ENCODE measurements around the gene TRIM45.

The TRIM45 gene

DNA sequence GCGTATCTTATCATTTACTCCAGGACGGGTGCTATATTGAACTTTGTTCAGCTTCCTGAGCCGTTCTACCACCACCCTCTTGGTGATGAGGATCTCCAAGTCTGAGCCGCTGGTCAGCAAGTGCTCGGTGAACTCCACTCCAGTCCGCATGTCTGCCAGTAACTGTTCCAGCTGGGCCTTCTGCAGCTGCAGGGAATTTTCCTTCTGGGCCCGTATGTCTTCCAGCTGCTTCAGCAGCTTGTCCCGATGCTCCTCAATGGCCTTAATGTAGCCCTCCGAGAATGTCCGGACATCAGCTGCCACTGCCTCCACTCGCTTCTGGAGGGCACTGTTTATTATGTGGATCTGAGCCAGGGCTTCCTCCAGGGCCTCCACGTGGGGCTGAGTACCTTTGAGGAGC is 3.4 kb downstream of the TRIM45 start:
- TF ChIP-seq, protein P1, sequence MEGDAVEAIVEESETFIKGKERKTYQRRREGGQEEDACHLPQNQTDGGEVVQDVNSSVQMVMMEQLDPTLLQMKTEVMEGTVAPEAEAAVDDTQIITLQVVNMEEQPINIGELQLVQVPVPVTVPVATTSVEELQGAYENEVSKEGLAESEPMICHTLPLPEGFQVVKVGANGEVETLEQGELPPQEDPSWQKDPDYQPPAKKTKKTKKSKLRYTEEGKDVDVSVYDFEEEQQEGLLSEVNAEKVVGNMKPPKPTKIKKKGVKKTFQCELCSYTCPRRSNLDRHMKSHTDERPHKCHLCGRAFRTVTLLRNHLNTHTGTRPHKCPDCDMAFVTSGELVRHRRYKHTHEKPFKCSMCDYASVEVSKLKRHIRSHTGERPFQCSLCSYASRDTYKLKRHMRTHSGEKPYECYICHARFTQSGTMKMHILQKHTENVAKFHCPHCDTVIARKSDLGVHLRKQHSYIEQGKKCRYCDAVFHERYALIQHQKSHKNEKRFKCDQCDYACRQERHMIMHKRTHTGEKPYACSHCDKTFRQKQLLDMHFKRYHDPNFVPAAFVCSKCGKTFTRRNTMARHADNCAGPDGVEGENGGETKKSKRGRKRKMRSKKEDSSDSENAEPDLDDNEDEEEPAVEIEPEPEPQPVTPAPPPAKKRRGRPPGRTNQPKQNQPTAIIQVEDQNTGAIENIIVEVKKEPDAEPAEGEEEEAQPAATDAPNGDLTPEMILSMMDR (IDR thresholded peaks at IDR 0.05; ENCODE audit: extremely low read depth, missing control alignments), result no peak
- no peak for DNase-seq (ENCODE audit: low spot score)

DNA sequence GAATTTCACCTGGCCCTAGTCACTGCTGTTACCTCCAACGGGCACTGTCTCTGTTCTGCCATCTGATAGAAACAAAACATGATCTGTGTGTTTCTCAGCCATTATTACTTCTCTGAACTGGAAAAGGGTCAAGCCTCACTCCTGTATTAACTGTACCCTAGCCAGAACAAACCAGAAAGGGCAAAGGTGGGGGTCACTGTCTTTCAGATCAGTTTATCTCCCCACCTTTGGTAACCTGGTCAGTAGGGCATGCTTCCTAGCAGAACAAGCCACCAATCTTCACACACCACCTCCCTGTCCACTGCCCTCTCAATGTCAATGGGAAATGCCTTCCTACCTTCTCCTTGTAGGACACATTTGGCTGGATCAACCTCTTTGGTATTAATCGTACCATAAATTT is 3.9 kb downstream of the TRIM45 start:
- TF ChIP-seq, protein P1 (IDR thresholded peaks at IDR 0.05; ENCODE audit: extremely low read depth, missing control alignments), result no peak
- DNase-seq (ENCODE audit: low spot score), result no peak

DNA sequence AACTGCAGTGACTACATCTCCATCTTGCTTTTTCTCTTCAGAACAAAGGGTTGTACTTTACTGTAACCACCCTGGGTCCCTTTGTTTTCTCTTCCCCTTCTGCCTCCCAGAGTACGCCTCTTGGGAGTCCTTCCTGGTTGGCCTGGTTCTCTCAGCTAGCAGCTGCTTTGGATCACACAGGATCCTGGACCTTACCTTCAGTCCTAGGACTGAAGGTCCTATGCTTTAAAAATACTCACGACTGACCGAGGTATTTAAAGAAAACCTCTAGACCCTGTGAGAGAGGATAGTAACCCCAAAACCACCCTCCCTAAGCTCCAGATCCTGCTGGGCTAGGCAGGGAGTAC is 4.8 kb downstream of the TRIM45 start:
- TF ChIP-seq, protein P1 (IDR thresholded peaks at IDR 0.05; ENCODE audit: extremely low read depth, missing control alignments), result no peak
- no peak for DNase-seq (ENCODE audit: low spot score)

DNA sequence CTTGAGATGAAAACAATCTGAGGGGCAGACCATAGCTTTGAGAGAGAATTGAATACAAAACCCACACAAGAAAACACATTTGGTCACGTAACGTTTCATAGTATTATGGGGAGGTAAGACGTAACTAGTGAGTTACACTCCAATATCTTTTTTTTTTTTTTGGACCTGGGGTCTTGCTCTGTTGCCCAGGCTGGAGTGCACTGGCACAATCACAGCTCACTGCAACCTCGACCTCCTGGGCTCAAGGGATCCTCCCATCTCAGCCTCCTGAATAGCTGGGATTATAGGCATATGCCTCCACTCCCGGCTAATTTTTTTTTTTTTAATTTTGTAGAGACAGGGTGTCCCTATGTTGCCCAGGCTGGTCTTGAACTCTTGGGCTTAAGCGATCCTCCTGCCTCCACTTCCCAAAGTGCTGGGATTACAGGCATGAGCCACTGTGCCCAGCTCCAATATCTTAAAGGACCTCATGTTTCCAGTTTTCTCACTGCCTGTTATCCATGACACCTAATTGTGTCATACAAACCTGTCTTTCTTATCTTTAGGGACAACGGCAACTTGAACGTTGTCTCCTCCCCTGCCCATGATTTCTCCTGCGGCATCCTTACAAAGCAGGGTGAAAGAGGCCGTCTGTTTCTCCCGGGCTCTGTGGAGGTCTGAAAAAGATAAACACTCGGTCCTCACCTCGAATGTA is 5.3 kb downstream of the TRIM45 start:
- no peak for DNase-seq (ENCODE audit: low spot score)
- TF ChIP-seq, protein P1 (IDR thresholded peaks at IDR 0.05; ENCODE audit: extremely low read depth, missing control alignments), result no peak

DNA sequence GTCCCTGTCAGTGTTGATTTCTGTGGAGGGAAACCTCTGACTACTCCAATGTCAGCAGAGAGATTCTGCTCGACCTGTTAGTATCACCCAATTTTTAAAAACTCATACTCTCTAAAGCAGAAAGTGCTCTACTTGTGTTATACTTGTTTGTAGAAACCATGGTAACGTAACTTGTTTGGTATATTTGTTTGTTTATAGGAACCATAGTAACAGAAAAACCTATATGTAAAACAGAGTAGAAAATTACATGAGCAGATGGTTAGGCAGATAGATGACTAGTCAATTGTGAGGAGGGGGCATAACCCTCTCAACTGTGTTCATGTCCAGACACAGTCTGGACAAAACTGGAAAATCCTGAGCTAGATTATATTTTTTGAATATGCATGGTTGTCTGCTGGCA is 6.7 kb downstream of the TRIM45 start:
- DNase-seq (ENCODE audit: low spot score), result no peak
- TF ChIP-seq, protein P1 (IDR thresholded peaks at IDR 0.05; ENCODE audit: extremely low read depth, missing control alignments), result no peak

DNA sequence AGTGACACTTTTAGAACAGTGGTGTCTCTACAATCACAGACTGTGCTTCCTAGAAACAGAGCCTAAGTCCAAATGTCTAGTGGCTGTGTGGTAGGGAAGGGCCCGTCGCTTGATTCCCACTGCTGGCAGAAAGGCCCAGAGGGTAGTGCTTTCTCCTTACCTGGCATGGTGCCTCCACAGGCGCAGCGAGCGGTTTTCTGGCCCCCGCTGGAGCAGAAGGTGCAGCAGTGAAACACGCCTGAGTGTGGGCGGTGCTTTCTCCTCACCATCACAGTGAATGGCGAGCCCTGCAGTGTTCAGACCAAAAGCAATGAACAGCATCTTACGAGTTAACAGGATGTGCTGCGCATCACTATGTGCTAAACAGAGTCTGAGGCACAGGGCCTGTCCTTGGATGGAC is 8.3 kb downstream of the TRIM45 start:
- DNase-seq (ENCODE audit: low spot score), result no peak
- TF ChIP-seq, protein P1 (IDR thresholded peaks at IDR 0.05; ENCODE audit: extremely low read depth, missing control alignments), result no peak

DNA sequence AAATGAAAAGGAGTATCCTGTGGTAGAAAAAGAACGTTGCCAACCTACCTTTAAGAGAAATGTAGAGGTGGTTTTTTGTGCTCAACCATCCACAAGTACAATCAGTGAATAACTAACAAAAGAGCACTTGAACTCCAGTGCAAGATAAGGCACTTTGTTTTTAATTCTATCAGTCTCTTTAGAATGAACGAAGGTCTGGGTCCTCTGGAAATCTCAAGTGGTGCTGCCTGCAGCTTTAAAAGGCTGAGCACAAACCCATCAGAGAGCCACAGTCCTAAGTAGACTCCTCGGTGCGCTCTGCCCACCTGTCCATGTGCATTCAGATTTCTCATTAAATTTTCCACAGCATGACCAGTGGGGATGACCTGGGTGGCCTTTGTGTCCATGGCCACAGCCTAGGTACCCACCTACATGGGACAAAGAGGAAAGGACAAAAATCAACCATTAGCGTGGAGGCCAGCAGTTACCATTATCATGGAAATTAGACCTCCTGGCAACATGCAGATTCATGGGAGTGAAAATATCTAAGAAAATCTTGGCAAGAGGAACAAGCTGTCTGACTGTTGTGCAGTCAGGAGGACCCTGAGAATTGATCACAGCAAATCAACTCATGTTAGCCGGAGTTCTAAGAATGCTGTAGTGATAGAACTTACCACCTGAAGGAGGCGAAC is 9.4 kb downstream of the TRIM45 start:
- TF ChIP-seq, protein P1 (IDR thresholded peaks at IDR 0.05; ENCODE audit: extremely low read depth, missing control alignments), result no peak
- no peak for DNase-seq (ENCODE audit: low spot score)

All from GM20000 (cell line).